Kidney glomerular epithelial cell (primary cell): ENCODE data around the gene RASA3.
"Not testable (repeated sequence)": the region's sequence is repeated elsewhere in the genome, so short reads cannot be mapped to it uniquely, and the experiment has no call there.

Experiments
- DNase-seq: peaks from one replicate; lab custom pipeline; 2025; lab: John Stamatoyannopoulos, UW

The RASA3 gene

GRCh38 chr13:114101358-114102130 is 30.9 kb downstream of the RASA3 start:
- no peak for DNase-seq

GRCh38 chr13:114100446-114101357 is 31.7 kb downstream of the RASA3 start:
- no peak for DNase-seq

GRCh38 chr13:114099918-114100445 is 32.4 kb downstream of the RASA3 start:
- no peak for DNase-seq

GRCh38 chr13:114099191-114099590 is 33.2 kb downstream of the RASA3 start:
- peak; percentile 55 for DNase-seq

GRCh38 chr13:114098689-114099056 is 33.8 kb downstream of the RASA3 start:
- not testable (repeated sequence) for DNase-seq

GRCh38 chr13:114097893-114098688 is 34.3 kb downstream of the RASA3 start:
- no peak for DNase-seq

- no peak for DNase-seq
These were observed 35.1 kb downstream of the RASA3 start for GRCh38 chr13:114097212-114097892.

- no peak for DNase-seq
These were observed 35.6 kb downstream of the RASA3 start for GRCh38 chr13:114096811-114097211.

GRCh38 chr13:114096031-114096485 is 36.4 kb downstream of the RASA3 start:
- DNase-seq, result no peak

GRCh38 chr13:114095486-114095885 is 36.9 kb downstream of the RASA3 start:
- DNase-seq, result no peak

GRCh38 chr13:114093118-114093517 is 39.3 kb downstream of the RASA3 start:
- no peak for DNase-seq

GRCh38 chr13:114092468-114092867 is 40.0 kb downstream of the RASA3 start:
- no peak for DNase-seq

GRCh38 chr13:114090476-114090875 is 41.9 kb downstream of the RASA3 start:
- DNase-seq, result no peak

GRCh38 chr13:114089751-114090400 is 42.5 kb downstream of the RASA3 start:
- no peak for DNase-seq

GRCh38 chr13:114089341-114089740 is 43.1 kb downstream of the RASA3 start:
- DNase-seq, result no peak

GRCh38 chr13:114088863-114089262 is 43.6 kb downstream of the RASA3 start:
- DNase-seq, result no peak

- no peak for DNase-seq
These were observed 44.2 kb downstream of the RASA3 start for GRCh38 chr13:114088234-114088633.

GRCh38 chr13:114087430-114087829 is 45.0 kb downstream of the RASA3 start:
- no peak for DNase-seq

GRCh38 chr13:114082849-114083645 is 49.4 kb downstream of the RASA3 start:
- DNase-seq, result no peak
